ENCODE measurements around the gene LMBRD2.

The LMBRD2 gene

GRCh38 chr5:36162810-36163486 lies 11.3 kb upstream of the LMBRD2 start:
- TF ChIP-seq PATZ1 (CRISPR knock-in tag; IDR thresholded peaks at IDR 0.05; ENCODE audit: borderline replicate concordance) (no peak), CSDC2 (CRISPR knock-in tag; IDR thresholded peaks at IDR 0.05) (no peak), ESRRG (CRISPR knock-in tag; IDR thresholded peaks at IDR 0.05) (no peak), ZNF565 (CRISPR knock-in tag; conservative IDR thresholded peaks at IDR 0.05; ENCODE audit: low read depth) (no peak), TOX (CRISPR knock-in tag; IDR thresholded peaks at IDR 0.05; ENCODE audit: borderline replicate concordance) (no peak), OSR1 (CRISPR knock-in tag; IDR thresholded peaks at IDR 0.05) (no peak), PPARA (CRISPR knock-in tag; IDR thresholded peaks at IDR 0.05; ENCODE audit: borderline replicate concordance) (no peak), RARB (CRISPR knock-in tag; IDR thresholded peaks at IDR 0.05) (no peak), ZFP3 (CRISPR knock-in tag; IDR thresholded peaks at IDR 0.05) (no peak), CREB5 (CRISPR knock-in tag; IDR thresholded peaks at IDR 0.05; ENCODE audit: low read depth) (no peak), ZNF8 (CRISPR knock-in tag; IDR thresholded peaks at IDR 0.05) (no peak), TCF4 (CRISPR knock-in tag; IDR thresholded peaks at IDR 0.05; ENCODE audit: borderline replicate concordance) (no peak), ISL1 (CRISPR knock-in tag; IDR thresholded peaks at IDR 0.05) (no peak), ZFP30 (CRISPR knock-in tag; IDR thresholded peaks at IDR 0.05) (no peak), TSHZ2 (CRISPR knock-in tag; IDR thresholded peaks at IDR 0.05) (no peak), GLIS3 (CRISPR knock-in tag; IDR thresholded peaks at IDR 0.05) (no peak), BACH2 (CRISPR knock-in tag; IDR thresholded peaks at IDR 0.05; ENCODE audit: borderline replicate concordance) (no peak), ARNTL (CRISPR knock-in tag; IDR thresholded peaks at IDR 0.05; ENCODE audit: borderline replicate concordance, low read depth) (no peak), ZNF70 (CRISPR knock-in tag; IDR thresholded peaks at IDR 0.05) (no peak)
- no peak for ATAC-seq

GRCh38 chr5:36161361-36161760 lies 9.7 kb upstream of the LMBRD2 start:
- no peak for ATAC-seq
- 0 out of 2 replicates have a peak, but pooled peaks have one; percentile 13 for TF ChIP-seq CREB5 (CRISPR knock-in tag; IDR thresholded peaks at IDR 0.05; ENCODE audit: low read depth)
- TF ChIP-seq BACH2 (CRISPR knock-in tag; IDR thresholded peaks at IDR 0.05; ENCODE audit: borderline replicate concordance): no peak
- TF ChIP-seq ISL1 (CRISPR knock-in tag; IDR thresholded peaks at IDR 0.05): peak; percentile 63
- no peak for TF ChIP-seq ZC3H10 (CRISPR knock-in tag; IDR thresholded peaks at IDR 0.05)

- no peak for TF ChIP-seq ZNF8 (CRISPR knock-in tag; IDR thresholded peaks at IDR 0.05)
- no peak for TF ChIP-seq TCF4 (CRISPR knock-in tag; IDR thresholded peaks at IDR 0.05; ENCODE audit: borderline replicate concordance)
- TF ChIP-seq CSDC2 (CRISPR knock-in tag; IDR thresholded peaks at IDR 0.05): no peak
- no peak for ATAC-seq
Measured at GRCh38 chr5:36160617-36161016, 8.9 kb upstream of the LMBRD2 start.

GRCh38 chr5:36158144-36158543 lies 6.5 kb upstream of the LMBRD2 start:
- ATAC-seq: peak; percentile 94
- peak; percentile 98; the same call in 1 of the 2 replicates for TF ChIP-seq PATZ1 (CRISPR knock-in tag; IDR thresholded peaks at IDR 0.05; ENCODE audit: borderline replicate concordance)
- peak; percentile 99 for TF ChIP-seq TCF4 (CRISPR knock-in tag; IDR thresholded peaks at IDR 0.05; ENCODE audit: borderline replicate concordance)
- no peak for TF ChIP-seq BACH2 (CRISPR knock-in tag; IDR thresholded peaks at IDR 0.05; ENCODE audit: borderline replicate concordance)
- TF ChIP-seq ZNF70 (CRISPR knock-in tag; IDR thresholded peaks at IDR 0.05): no peak; the same call in 1 of the 2 replicates
- no peak for TF ChIP-seq ZNF565 (CRISPR knock-in tag; conservative IDR thresholded peaks at IDR 0.05; ENCODE audit: low read depth)
- peak; percentile 90 for TF ChIP-seq ZFP3 (CRISPR knock-in tag; IDR thresholded peaks at IDR 0.05)
- peak; percentile 91; the same call in 1 of the 2 replicates for TF ChIP-seq GLIS3 (CRISPR knock-in tag; IDR thresholded peaks at IDR 0.05)
- peak; percentile 49; the same call in 1 of the 2 replicates for TF ChIP-seq ZNF8 (CRISPR knock-in tag; IDR thresholded peaks at IDR 0.05)
- TF ChIP-seq TOX (CRISPR knock-in tag; IDR thresholded peaks at IDR 0.05; ENCODE audit: borderline replicate concordance): no peak
- peak; percentile 45 for TF ChIP-seq CREB5 (CRISPR knock-in tag; IDR thresholded peaks at IDR 0.05; ENCODE audit: low read depth)
- peak; percentile 81 for TF ChIP-seq CSRNP3 (CRISPR knock-in tag; IDR thresholded peaks at IDR 0.05)
- TF ChIP-seq ISL1 (CRISPR knock-in tag; IDR thresholded peaks at IDR 0.05): peak; percentile 95
